Endothelial cell (in vitro differentiated cells): ENCODE results near the gene CD300C. TPM values are rescaled to one million over a fixed set of nuclear protein-coding genes. Genes with fewer than 3 reads are reported as not detected.

Source experiments
- DNase-seq: peaks from one replicate; pipeline ENCODE4 v3.0.0; 2021; ENCODE audit warnings: low spot score
- H3K27ac Mint-ChIP-seq: one replicate; pipeline ENCODE4 v1.8.0; 2021; ENCODE audit warnings: mixed read lengths, inconsistent platforms; ENCODE audit not compliant: unreplicated experiment
- H3K27me3 Mint-ChIP-seq: one replicate; pipeline ENCODE4 v1.8.0; 2021; ENCODE audit warnings: mild to moderate bottlenecking, moderate library complexity, mixed read lengths, inconsistent platforms; ENCODE audit not compliant: unreplicated experiment
- H3K36me3 Mint-ChIP-seq: one replicate; pipeline ENCODE4 v1.8.0; 2021; ENCODE audit warnings: mild to moderate bottlenecking, low read depth, mixed read lengths, inconsistent platforms; ENCODE audit not compliant: unreplicated experiment
- H3K4me1 Mint-ChIP-seq: one replicate; pipeline ENCODE4 v1.8.0; 2021; ENCODE audit warnings: mild to moderate bottlenecking, mixed read lengths, inconsistent platforms; ENCODE audit not compliant: unreplicated experiment
- H3K4me3 Mint-ChIP-seq: one replicate; pipeline ENCODE4 v1.8.0; 2021; ENCODE audit warnings: mild to moderate bottlenecking, mixed read lengths, inconsistent platforms; ENCODE audit not compliant: unreplicated experiment
- H3K9me3 Mint-ChIP-seq: one replicate; pipeline ENCODE4 v1.8.0; 2021; ENCODE audit warnings: mixed read lengths, inconsistent platforms; ENCODE audit not compliant: unreplicated experiment
- total RNA-seq: library from RNA; stranded (reverse); fragmentation: NEBNext Ultra II Directional; extraction: Animal tissue kit (Norgen Biotek cat#: 25700); gene quantifications from one replicate; pipeline ENCODE4 v1.2.1, GENCODE V29; 2021; ENCODE audit not compliant: unreplicated experiment
- TF ChIP-seq, protein P1 (sequence below): fragments of 200-600 bp; sonication (generic); IDR thresholded peaks from one replicate; pipeline ENCODE4 v1.5.0; 2021; ENCODE audit warnings: antibody characterized with exemption; ENCODE audit not compliant: unreplicated experiment

CD300C gene
- total RNA-seq, 1 donor from 2014 or later, result not detected

DNA sequence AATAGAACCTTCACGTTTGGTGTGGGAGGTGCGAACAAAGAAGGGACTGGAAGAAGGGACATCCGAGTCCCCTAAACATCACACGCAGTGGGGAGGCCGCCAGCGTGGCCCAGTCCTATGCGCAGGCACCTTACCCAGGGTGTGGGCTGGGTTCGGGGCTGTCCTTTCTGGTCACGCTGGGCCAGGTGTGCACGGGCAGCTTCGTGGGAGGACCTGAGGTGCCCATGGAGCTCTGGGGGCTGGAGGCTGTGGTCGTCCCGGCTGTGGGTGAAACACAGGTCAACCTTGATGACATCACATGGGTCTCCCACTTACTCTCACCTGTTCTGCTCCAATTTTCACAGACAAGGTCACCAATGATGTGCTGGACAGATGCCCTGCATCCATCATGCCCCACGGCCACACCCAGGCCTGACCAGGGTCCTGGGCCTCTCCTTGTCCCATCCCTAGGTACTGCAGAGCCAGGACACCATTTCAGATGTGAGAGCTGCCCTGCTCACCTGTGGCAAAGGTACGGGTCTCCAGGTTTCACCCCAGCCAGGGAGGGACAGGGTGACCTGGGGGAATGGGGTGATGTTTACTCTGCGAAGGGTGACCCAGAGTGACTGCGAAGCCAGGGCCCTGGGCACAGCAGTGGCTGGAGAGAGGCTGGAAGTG lies 3.1 kb downstream of the CD300C start:
- H3K4me3 Mint-ChIP-seq, result no peak overlapping the region
- peaks cover 14% of the 10 kb centered on the region for H3K27me3 Mint-ChIP-seq
- TF ChIP-seq, protein P1, sequence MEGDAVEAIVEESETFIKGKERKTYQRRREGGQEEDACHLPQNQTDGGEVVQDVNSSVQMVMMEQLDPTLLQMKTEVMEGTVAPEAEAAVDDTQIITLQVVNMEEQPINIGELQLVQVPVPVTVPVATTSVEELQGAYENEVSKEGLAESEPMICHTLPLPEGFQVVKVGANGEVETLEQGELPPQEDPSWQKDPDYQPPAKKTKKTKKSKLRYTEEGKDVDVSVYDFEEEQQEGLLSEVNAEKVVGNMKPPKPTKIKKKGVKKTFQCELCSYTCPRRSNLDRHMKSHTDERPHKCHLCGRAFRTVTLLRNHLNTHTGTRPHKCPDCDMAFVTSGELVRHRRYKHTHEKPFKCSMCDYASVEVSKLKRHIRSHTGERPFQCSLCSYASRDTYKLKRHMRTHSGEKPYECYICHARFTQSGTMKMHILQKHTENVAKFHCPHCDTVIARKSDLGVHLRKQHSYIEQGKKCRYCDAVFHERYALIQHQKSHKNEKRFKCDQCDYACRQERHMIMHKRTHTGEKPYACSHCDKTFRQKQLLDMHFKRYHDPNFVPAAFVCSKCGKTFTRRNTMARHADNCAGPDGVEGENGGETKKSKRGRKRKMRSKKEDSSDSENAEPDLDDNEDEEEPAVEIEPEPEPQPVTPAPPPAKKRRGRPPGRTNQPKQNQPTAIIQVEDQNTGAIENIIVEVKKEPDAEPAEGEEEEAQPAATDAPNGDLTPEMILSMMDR, result no peak
- H3K27ac Mint-ChIP-seq, result no peak overlapping the region
- H3K9me3 Mint-ChIP-seq, result no peaks in the 10 kb centered on the region
- DNase-seq, result no peak
- no peaks in the 10 kb centered on the region for H3K36me3 Mint-ChIP-seq
- peaks cover under 1% of the 10 kb centered on the region for H3K4me1 Mint-ChIP-seq

DNA sequence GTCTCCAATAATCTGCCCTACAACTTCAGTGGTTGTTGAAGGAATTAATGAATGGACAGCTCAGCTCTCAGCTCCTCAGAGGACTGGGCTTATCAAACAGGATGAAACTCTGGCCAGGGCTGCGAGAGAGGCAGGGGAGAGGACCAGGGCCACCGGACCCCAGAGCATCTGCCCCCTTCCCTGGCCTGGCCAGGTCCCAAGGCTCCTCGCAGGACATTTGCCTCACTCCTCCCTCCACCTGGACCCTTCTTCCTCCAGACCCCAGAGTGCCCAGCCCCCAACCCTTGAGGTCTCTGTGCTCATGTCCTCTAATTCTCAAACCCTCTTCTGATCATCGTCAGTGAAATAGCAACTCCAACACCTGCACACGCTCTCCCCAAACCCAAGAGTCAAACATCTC lies 3.7 kb downstream of the CD300C start:
- TF ChIP-seq, protein P1, result no peak
- no peaks in the 10 kb centered on the region for H3K9me3 Mint-ChIP-seq

GRCh38 chr17:74541176-74542111 lies 4.5 kb downstream of the CD300C start:
- DNase-seq, result no peak
- no peak overlapping the region for H3K27ac Mint-ChIP-seq
- no peaks in the 10 kb centered on the region for H3K9me3 Mint-ChIP-seq
- peaks cover 16% of the 10 kb centered on the region for H3K27me3 Mint-ChIP-seq
- H3K36me3 Mint-ChIP-seq, result no peaks in the 10 kb centered on the region
- no peak overlapping the region for H3K4me3 Mint-ChIP-seq
- no peaks in the 10 kb centered on the region for H3K4me1 Mint-ChIP-seq
- TF ChIP-seq, protein P1, result no peak

More for the DNA sequence above, 3.7 kb downstream of the CD300C start:
- Mint-ChIP-seq H3K36me3 (no peaks in the 10 kb centered on the region), H3K4me1 (no peaks in the 10 kb centered on the region), H3K27me3 (peaks cover 15% of the 10 kb centered on the region), H3K27ac (no peak overlapping the region), H3K4me3 (no peak overlapping the region)
- no peak for DNase-seq

DNA sequence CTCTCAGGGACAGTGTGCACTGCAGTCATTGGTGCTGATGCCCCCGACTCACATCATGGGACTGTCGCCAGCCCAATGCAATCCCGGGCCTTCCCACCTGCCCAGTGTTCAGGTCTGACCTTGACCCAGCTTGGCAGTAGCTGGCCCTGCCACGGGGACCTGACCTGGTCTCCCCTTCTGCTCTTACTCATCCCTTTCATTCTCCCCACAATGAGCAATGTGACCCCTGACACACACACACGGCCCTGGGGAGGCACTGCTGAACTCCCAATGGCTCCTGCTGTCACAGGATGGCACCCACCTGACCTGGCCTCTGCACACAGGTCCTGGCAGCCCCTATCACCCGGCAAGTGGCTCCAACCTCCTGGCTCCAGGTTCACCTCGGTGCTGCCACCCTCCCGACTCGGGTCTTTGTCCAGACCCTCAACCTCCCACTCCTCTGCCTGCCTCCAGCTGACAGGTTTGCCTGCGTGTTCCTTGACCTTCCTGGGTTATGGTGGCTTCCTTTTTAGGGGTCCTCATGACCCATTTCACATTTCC lies 6.6 kb downstream of the CD300C start:
- Mint-ChIP-seq H3K27ac (no peak overlapping the region), H3K9me3 (no peaks in the 10 kb centered on the region), H3K4me1 (no peaks in the 10 kb centered on the region), H3K27me3 (peaks cover 8% of the 10 kb centered on the region), H3K4me3 (no peak overlapping the region), H3K36me3 (no peaks in the 10 kb centered on the region)
- no peak for DNase-seq
- TF ChIP-seq, protein P1, result no peak
